ENCODE results near the gene STAG3.
A peak's percentile ranks its signal among the peaks of the same experiment; 100 is the strongest.
"Not testable (repeated sequence)": the region's sequence is repeated elsewhere in the genome, so short reads cannot be mapped to it uniquely, and the experiment has no call there.

STAG3 gene

GRCh38 chr7:100176096-100177044 is 1.3 kb upstream of the STAG3 start:
- no peak for DNase-seq

GRCh38 chr7:100180084-100180483 is 2.4 kb downstream of the STAG3 start:
- not testable (repeated sequence) for DNase-seq

DNA sequence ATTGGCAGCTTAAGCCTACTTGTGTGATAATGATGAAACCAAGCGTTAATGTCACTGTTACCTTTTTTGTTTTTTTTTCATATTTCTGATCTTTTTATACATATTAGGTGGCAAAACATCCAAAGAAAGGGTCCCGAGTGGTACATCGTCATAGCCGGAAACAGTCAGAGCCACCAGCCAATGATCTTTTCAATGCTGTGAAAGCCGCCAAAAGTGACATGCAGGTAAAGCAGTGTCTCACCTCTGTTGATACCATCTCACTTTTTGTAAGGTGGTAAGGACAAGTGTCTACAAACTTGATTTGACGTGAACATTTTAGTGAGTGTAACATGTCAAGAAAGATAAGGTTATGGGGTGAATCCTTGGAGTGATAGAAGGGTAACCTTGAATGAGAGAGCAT is 4.9 kb downstream of the STAG3 start:
- not testable (repeated sequence) for DNase-seq

GRCh38 chr7:100183090-100183489 is 5.4 kb downstream of the STAG3 start:
- not testable (repeated sequence) for DNase-seq

DNA sequence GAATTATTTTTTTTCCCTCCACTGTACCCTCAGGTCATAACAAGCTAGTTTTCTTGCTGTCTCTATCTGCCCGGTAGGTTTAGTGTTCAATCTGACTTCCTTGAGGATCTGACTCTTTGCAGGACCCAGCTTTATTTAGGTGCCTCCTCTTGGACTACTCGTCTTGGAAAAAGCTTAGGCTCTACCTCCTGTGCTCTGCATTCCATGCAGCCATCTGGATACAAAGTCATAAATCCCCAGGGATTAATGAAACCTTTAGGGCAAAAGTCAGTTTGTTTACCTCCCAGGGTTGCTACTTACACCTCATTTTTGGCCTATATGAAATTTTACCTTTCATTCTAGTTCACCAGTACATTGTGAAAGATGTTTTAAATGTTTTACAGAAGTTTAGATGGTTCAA is 8.0 kb downstream of the STAG3 start:
- no peak for DNase-seq

- no peak for DNase-seq
Observed at GRCh38 chr7:100189061-100189460, 11.3 kb downstream of the STAG3 start.

DNA sequence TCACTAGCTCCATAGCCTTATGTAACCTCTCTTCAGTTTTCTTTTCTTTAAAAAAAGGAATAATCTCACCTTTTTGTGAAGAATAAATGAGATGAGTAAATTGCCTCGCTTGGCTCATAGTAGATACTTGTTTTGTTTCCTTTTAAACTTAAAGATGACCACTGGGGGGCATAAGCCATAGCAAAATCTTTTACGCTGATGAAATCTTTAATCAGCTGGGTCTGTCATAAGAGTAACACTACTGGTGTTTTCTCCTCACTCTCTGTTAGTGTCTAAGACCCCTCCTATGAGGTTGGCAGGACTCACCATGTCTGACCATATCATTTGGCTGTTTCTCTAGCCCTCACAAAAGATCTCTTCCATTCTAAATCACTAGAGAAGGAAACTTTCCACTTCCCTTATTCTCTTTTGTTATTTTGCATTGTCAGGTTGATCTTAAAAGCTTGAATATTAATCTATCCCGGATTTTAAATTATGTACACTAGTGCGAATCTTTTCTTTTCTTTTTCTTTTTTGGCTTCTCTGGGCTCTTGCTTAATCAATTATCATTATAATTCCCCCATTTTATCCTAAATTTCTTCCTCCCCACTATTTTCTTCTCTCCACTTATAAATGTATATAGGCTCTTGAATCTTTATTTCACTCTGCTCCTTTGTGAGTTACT is 12.5 kb downstream of the STAG3 start:
- DNase-seq = peak; percentile 5

DNA sequence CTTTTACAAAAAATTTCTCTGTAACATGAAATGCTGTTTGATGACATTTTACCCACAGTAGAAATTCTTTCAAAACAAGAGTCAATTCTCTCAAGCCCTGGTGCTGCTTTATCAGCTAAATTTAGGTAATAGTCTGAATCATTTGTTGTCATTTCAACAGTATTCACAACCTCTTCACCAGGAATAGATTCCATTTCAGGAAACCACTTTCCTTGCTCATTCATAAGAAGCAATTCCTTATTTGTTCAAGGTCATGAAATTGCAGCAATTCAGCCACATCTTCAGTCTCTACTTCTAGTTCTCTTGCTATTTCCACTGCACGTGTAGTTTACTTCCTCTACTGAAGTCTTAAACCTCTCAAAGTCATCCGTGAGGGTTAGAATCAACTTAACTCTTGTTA is 14.1 kb downstream of the STAG3 start:
- DNase-seq = no peak

GRCh38 chr7:100192281-100192862 is 14.7 kb downstream of the STAG3 start:
- DNase-seq = not testable (repeated sequence)

- no peak for DNase-seq
Observed at GRCh38 chr7:100192969-100193368, 15.3 kb downstream of the STAG3 start.

- no peak for DNase-seq
Observed at GRCh38 chr7:100195222-100195621, 17.5 kb downstream of the STAG3 start.

DNA sequence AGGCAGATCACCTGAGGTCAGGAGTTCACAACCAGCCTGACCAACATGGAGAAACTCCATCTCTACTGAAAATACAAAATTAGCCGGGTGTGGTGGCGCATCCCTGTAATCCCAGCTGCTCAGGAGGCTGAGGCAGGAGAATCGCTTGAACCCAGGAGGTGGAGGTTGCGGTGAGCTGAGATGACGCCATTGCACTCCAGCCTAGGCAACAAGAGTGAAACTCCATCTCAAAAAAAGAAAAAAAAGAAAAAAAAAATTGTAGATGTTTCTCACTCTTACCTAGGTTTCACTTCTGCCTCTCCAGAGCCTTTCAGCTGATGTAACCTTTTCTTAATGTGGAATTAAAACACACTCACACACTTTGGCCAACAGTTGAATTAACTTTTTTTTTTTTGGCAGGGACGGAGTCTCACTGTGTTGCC is 18.2 kb downstream of the STAG3 start:
- not testable (repeated sequence) for DNase-seq

- DNase-seq = no peak
Observed at GRCh38 chr7:100198266-100198665, 20.5 kb downstream of the STAG3 start.

DNA sequence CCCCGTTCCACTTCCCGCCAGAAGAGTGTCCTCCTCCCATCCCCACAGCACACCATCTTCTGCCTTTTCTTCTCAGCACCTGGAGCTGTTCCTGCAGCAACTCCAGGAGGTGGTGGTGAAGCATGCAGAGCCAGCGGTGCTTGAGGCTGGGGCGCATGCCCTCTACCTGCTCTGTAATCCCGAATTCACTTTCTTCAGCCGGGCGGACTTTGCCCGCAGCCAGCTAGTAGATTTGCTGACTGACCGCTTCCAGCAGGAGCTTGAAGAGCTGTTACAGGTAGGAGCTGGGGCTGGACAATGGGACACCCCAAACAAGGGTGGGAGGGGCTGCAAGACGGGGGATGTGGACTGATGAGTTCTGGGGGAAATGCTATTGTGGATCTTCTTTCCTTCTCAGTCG is 23.0 kb downstream of the STAG3 start:
- DNase-seq = no peak

DNA sequence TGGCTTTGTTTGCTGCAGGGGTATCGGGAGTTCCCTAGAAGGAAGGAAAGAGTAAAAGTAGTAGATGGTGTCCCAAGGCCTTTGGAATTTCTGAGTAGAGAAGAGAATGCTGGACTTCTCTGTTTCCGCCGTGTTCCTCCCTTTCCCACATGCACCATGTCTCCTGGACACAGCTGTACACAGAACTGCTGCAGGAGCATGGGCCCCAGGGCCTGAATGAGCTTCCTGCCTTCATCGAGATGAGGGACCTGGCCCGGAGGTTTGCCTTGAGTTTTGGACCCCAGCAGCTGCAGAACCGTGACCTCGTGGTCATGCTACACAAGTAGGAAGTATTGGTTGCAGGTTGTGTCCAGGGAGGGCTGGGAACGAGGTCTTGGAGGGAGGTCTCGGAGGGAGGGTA is 26.7 kb downstream of the STAG3 start:
- DNase-seq = no peak

- no peak for DNase-seq
Observed at GRCh38 chr7:100208911-100209408, 31.2 kb downstream of the STAG3 start.

GRCh38 chr7:100209493-100209892 is 31.8 kb downstream of the STAG3 start:
- no peak for DNase-seq

- DNase-seq = no peak
Observed at GRCh38 chr7:100210805-100211204, 33.1 kb downstream of the STAG3 start.

- DNase-seq = no peak
Observed at GRCh38 chr7:100211342-100211780, 33.6 kb downstream of the STAG3 start.

DNA sequence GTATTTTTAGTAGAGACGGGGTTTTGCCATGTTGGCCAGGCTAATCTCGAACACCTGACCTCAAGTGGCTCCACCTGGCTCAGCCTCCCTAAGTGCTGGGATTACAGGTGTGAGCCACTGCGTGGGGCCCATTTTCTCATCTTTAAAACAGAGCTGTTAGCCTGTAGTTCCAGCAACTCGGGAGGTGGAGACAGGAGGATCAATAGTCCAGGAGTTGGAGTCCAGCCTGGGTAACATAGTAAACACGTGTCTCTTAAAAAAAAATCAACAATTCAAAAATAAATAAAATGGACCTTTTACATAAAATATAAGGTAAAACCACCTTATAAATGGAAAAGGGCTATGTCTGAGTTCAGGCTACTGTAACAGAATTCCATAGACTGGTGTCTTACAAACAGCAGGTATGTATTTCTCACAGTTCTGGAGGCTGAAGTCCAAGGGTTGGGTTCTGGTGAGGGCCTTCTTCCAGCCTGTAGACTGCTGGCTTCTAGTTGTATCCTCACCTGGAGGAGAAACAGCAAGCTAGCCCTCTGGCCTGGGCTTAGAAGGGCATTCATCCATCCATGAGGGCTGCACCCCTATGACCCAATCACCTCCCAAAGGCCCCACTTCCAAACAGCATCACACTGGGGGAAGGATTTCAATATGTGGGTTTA is 35.0 kb downstream of the STAG3 start:
- no peak for DNase-seq

- DNase-seq = no peak
Observed at GRCh38 chr7:100213672-100214071, 36.0 kb downstream of the STAG3 start.

DNA sequence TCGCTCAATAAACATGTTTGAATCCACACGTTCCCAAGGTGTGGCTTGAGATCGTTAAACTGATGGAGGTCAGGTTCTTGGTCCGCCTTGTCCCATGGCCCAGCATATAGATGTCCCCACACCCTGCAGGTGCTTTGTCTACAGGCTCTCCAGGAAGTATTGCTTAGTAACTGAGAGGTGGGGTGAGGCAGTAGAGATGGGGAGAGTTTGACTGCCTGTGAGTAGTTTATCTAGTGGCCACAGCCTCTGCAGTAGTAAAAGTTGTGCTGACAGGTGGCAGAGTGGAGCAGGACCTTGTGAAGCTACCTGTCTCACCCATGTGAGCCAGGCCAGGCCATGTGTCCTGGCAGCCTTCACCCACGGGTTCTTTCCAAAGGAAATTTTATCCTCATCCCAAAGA is 36.6 kb downstream of the STAG3 start:
- DNase-seq = not testable (repeated sequence)

DNA sequence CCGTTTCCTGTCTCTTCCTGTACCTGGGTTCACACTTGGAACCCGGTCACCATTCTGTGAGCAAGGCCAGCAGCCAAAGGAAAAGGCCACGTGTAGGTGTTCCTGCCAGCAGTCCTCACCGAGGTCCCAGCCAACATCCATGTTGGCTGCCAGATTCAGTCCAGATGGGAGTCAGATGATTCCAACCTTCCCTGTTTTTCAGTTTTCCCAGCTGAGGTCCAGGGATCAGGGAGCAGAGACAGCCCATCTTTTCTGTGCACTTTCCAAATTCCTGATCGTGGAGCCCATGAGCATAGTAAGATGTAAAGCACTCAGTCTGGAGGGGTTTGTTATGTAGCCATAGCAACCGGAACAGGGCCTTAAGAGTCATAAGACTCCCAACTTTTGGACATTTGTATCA is 38.2 kb downstream of the STAG3 start:
- DNase-seq = no peak
